ENCODE data around the gene DKK3.

The DKK3 gene

DNA sequence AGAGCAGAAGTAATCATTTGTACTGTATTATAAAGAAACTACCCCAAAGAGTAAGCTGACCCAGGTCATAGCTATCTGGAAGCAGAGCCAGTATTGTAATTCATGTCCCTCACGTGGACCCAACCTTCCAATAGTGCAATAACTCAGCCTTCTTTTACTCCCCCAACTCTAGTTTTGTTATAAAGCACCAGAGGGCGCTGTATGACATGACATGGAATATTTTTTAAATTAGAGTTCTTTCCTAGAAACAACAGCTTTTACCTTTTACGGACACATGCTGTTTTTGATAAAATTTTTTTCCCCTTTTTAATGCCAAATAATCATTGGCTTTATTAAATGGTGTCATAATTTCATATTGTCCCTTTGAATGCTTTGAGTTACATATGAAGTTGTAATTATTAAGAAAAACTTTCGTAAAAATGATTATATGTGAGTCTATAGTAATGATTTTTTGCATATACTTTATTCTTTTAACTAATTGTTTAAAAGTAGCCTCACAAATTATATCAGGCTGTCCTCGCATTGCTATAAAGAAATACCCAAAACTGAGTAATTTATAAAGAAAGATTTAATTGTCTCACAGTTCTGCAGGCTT is 76.9 kb downstream of the DKK3 start:
- no peak for DNase-seq

DNA sequence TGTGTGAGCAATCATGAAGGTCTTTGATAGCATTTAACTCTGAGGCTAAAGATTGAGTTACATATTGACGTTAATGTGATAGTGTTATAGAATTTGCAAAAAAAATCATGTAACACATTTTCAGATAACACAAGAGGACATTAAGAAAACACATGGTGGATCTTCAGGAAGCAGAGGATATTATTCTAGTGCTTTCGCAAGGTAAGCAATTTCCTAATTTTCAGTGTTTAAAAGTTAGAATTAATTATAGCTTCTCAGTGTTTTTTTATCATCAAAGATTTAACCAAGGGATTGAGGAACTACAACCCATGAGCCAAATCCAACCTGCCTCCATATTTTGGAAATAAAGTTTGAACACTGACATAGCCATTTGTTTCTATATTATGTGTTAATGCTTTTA is 78.5 kb downstream of the DKK3 start:
- no peak for DNase-seq

DNA sequence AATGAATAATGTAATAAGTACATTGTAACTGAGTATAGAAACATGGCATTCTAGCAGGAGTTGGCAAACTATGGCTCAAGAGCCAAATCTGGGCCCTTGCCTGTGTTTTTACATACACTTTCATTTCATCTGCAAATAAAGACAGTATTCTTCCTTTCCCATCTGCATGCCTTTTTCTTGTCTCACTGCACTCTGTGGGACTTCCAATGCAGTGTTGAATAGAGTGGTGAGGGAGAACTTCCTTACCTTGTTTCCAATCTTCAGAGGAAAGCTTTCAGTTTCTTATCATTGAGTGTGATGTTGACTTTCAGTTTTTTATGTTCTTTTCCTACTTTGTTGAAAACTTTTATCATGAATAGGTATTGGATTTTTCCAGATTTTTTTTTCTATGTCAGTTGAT is 84.6 kb downstream of the DKK3 start:
- no peak for DNase-seq

DNA sequence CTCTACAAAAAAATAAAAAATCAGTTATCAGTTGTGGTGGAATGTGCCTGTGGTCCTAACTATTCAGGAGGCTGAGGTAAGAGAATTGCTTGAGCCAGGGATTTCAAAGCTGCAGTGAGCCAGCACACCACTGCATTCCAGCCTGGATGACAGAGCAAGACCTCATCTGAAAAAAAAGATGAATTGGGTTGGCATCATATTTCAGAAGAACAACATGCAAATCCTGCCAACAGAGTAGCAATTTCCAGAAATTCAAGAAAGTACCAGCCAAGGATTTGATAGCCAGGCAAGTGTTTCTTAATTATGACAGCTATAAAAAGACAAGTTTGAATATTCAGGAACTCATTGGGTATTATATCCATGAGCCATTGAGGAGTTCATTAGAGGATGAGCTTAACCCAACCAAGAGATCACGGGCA is 91.4 kb downstream of the DKK3 start:
- no peak for DNase-seq

DNA sequence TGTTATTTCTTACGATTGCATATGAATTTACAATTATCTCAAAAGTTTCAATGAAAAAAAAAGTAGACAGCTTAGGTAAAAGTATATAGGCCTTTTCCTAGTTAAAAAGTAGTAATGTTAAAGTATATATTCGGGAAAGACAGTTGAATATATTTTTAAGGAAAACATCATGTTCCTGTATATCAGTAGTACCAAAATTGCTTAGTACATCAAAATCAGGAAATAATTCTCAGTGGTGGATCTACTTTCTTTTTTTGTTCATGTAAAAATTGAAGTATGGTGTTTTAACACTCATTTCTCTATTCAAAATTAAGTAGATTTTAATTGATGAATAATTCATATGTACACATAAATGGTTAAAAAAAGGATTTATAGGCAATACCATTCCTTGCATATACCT is 92.8 kb downstream of the DKK3 start:
- no peak for DNase-seq

DNA sequence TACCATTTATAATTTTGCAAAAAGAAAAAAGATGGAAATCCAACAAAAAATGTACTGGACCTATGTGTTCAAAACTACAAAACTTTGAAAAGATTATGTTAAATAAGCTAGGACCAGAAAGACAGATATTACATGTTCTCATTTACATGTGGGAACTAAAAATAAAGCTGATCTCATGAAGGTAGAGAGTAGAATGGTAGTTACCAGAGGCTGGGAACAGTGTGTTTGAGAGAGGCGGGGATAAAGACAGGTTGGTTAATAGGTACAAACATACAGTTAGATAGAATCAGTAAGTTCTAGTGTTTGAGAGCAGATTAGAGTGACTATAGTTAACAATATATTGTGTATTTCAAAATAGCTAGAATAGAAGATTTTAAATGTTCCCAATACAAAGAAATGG is 95.0 kb downstream of the DKK3 start:
- DNase-seq: no peak

All from NCI-H510A (cell line).